HEK293 (cell line): ENCODE measurements around the gene PBRM1.
A peak's percentile ranks its signal among the peaks of the same experiment; 100 is the strongest.

Experiments used
- CTCF ChIA-PET: fragments of 350-600 bp; formaldehyde crosslinking; extraction: SDS; loops from one replicate; lab custom pipeline; 2021; ENCODE audit warnings: antibody characterized with exemption; lab: Yijun Ruan, JAX
- POLR2A ChIA-PET: fragments of 300-600 bp; formaldehyde crosslinking; extraction: SDS; loops from one replicate; lab custom pipeline; 2020; ENCODE audit warnings: antibody characterized with exemption, inconsistent platforms; lab: Yijun Ruan, JAX
- H3K27ac ChIP-seq: fragments of 200-500 bp; sonication (Bioruptor generic); 2 replicates; pipeline ENCODE4 v1.5.1; 2014; ENCODE audit warnings: low read depth, low read length, control low read depth, inconsistent platforms; ENCODE audit errors: extremely low read depth
- H3K36me3 ChIP-seq, 2 experiments: fragments of 200-500 bp in 1 of 2; sonication (Bioruptor generic) in 1 of 2; 1 replicate in 1 of 2; 2 replicates in 1 of 2; pipeline ENCODE4 v1.5.1; 2014 to 2017; ENCODE audit warnings: inconsistent platforms in 2 of 2, low read length in 2 of 2; ENCODE audit not compliant: control insufficient read depth in 2 of 2, insufficient read depth in 1 of 2
- H3K4me1 ChIP-seq: fragments of 200-500 bp; sonication (Bioruptor generic); 2 replicates; pipeline ENCODE4 v1.5.1; 2014; ENCODE audit warnings: mild to moderate bottlenecking, low read length, inconsistent platforms; ENCODE audit not compliant: control insufficient read depth, insufficient read depth
- H3K4me3 ChIP-seq: 2 replicates; pipeline ENCODE4 v1.5.1; 2011; ENCODE audit warnings: low read depth, mild to moderate bottlenecking, control low read depth, low read length, moderate library complexity
- H3K9me3 ChIP-seq: fragments of 200-500 bp; sonication (Bioruptor generic); 2 replicates; pipeline ENCODE4 v1.5.1; 2014; ENCODE audit warnings: low read depth, low read length, inconsistent platforms; ENCODE audit not compliant: control insufficient read depth, insufficient read depth
- HOXC10 ChIP-seq: sonication (generic); formaldehyde crosslinking; IDR thresholded peaks from 2 replicates; pipeline ENCODE4 v1.8.1; 2023; ENCODE audit warnings: mild to moderate bottlenecking, missing genetic modification reagents
- KLF7 ChIP-seq: fragments of 450-650 bp; formaldehyde crosslinking; IDR thresholded peaks from 2 replicates; pipeline ENCODE4 v1.5.1; 2016; ENCODE audit warnings: missing biosample characterization, missing genetic modification characterization, borderline replicate concordance
- MEIS1 ChIP-seq: sonication (generic); formaldehyde crosslinking; IDR thresholded peaks from 2 replicates; pipeline ENCODE4 v1.8.1; 2022; ENCODE audit warnings: missing genetic modification reagents, mild to moderate bottlenecking, borderline replicate concordance
- ZBTB49 ChIP-seq: fragments of 450-650 bp; formaldehyde crosslinking; IDR thresholded peaks from 2 replicates; pipeline ENCODE4 v1.5.1; 2016; ENCODE audit warnings: missing biosample characterization, missing genetic modification characterization, low read depth
- ZBTB7A ChIP-seq: fragments of 450-650 bp; formaldehyde crosslinking; IDR thresholded peaks from 2 replicates; pipeline ENCODE4 v1.5.1; 2016; ENCODE audit warnings: low read depth, missing biosample characterization, missing genetic modification characterization
- ZBTB8A ChIP-seq: fragments of 450-650 bp; formaldehyde crosslinking; IDR thresholded peaks from 2 replicates; pipeline ENCODE4 v1.5.1; 2016; ENCODE audit warnings: missing biosample characterization, missing genetic modification characterization
- ZNF10 ChIP-seq: fragments of 450-650 bp; formaldehyde crosslinking; IDR thresholded peaks from 2 replicates; pipeline ENCODE4 v1.5.1; 2017; ENCODE audit warnings: missing biosample characterization, missing genetic modification characterization
- ZNF148 ChIP-seq: fragments of 450-650 bp; formaldehyde crosslinking; IDR thresholded peaks from 2 replicates; pipeline ENCODE4 v1.5.0; 2017; ENCODE audit warnings: missing biosample characterization, missing genetic modification characterization, borderline replicate concordance
- ZNF280D ChIP-seq: fragments of 450-650 bp; formaldehyde crosslinking; IDR thresholded peaks from 2 replicates; pipeline ENCODE4 v1.5.1; 2016; ENCODE audit warnings: missing biosample characterization, missing genetic modification characterization
- ZNF302 ChIP-seq: fragments of 450-650 bp; formaldehyde crosslinking; IDR thresholded peaks from 2 replicates; pipeline ENCODE4 v1.5.1; 2016; ENCODE audit warnings: missing biosample characterization, missing genetic modification characterization, low read depth
- ZNF311 ChIP-seq: fragments of 450-650 bp; formaldehyde crosslinking; IDR thresholded peaks from 2 replicates; pipeline ENCODE4 v1.5.1; 2017; ENCODE audit warnings: missing biosample characterization, missing genetic modification characterization, borderline replicate concordance
- ZNF354C ChIP-seq: fragments of 450-650 bp; formaldehyde crosslinking; IDR thresholded peaks from 2 replicates; pipeline ENCODE4 v1.5.1; 2016; ENCODE audit warnings: missing biosample characterization, missing genetic modification characterization, low read depth, borderline replicate concordance
- ZNF366 ChIP-seq: fragments of 450-650 bp; formaldehyde crosslinking; conservative IDR thresholded peaks from 2 replicates; pipeline ENCODE4 v1.5.1; 2016; ENCODE audit warnings: missing biosample characterization, missing genetic modification characterization
- ZNF585B ChIP-seq: fragments of 450-650 bp; formaldehyde crosslinking; IDR thresholded peaks from 2 replicates; pipeline ENCODE4 v1.5.1; 2016; ENCODE audit warnings: missing biosample characterization, missing genetic modification characterization
- ZNF623 ChIP-seq: fragments of 450-650 bp; formaldehyde crosslinking; IDR thresholded peaks from 2 replicates; pipeline ENCODE4 v1.5.1; 2016; ENCODE audit warnings: missing biosample characterization, missing genetic modification characterization
- ZNF654 ChIP-seq: fragments of 450-650 bp; formaldehyde crosslinking; IDR thresholded peaks from 2 replicates; pipeline ENCODE4 v1.5.1; 2016; ENCODE audit warnings: low read depth, missing biosample characterization, missing genetic modification characterization
- ZNF658 ChIP-seq: fragments of 450-650 bp; formaldehyde crosslinking; IDR thresholded peaks from 2 replicates; pipeline ENCODE4; 2016; ENCODE audit warnings: missing biosample characterization, missing genetic modification characterization

Gene PBRM1

GRCh38 chr3:52503788-52504424 is 181.8 kb downstream of the PBRM1 start (continued):
- TF ChIP-seq ZNF585B (tag by site-specific recombination), result no peak

GRCh38 chr3:52502808-52503350 is 182.8 kb downstream of the PBRM1 start:
- Histone ChIP-seq H3K4me3 (no peak overlapping the region), H3K9me3 (no peaks in the 10 kb centered on the region), H3K27ac (no peak overlapping the region), H3K36me3 (no peaks in the 10 kb centered on the region), H3K4me1 (no peaks in the 10 kb centered on the region)
- POLR2A ChIA-PET, result no interaction called here
- no peak for TF ChIP-seq ZBTB7A (tag by site-specific recombination)
- TF ChIP-seq KLF7 (tag by site-specific recombination), result no peak
- no peak for TF ChIP-seq MEIS1
- TF ChIP-seq ZNF10 (tag by site-specific recombination), result no peak
- no peak for TF ChIP-seq ZBTB8A (tag by site-specific recombination)
- TF ChIP-seq ZNF280D (tag by site-specific recombination), result no peak
- TF ChIP-seq ZNF354C (tag by site-specific recombination), result no peak
- TF ChIP-seq ZNF654 (tag by site-specific recombination), result no peak
- no peak for TF ChIP-seq ZNF658 (tag by site-specific recombination)
- no peak for TF ChIP-seq ZNF311 (tag by site-specific recombination)
- no peak for TF ChIP-seq ZNF366 (tag by site-specific recombination)
- no peak for TF ChIP-seq ZNF302 (tag by site-specific recombination)
- TF ChIP-seq ZNF148 (tag by site-specific recombination), result no peak
- TF ChIP-seq HOXC10 (CRISPR knock-in tag), result no peak
- CTCF ChIA-PET, result no interaction called here

GRCh38 chr3:52502001-52502400 is 183.7 kb downstream of the PBRM1 start:
- CTCF ChIA-PET, result interaction anchor here (0.5 to 0.6 kb wide), 2 partner anchors 11 to 13 kb away, joined by 3 read pairs; no protein-coding TSS in a partner anchor
- no peak overlapping the region for H3K27ac ChIP-seq

More at GRCh38 chr3:52502001-52502400, 183.7 kb downstream of the PBRM1 start:
- POLR2A ChIA-PET, result no interaction called here
- H3K36me3 ChIP-seq, result no peaks in the 10 kb centered on the region
- H3K4me3 ChIP-seq, result no peak overlapping the region
- TF ChIP-seq ZNF623 (tag by site-specific recombination) (0 out of 2 replicates have a peak, but pooled peaks have one; percentile 30), ZBTB49 (tag by site-specific recombination) (no peak)
- no peaks in the 10 kb centered on the region for H3K4me1 ChIP-seq
- H3K9me3 ChIP-seq, result no peaks in the 10 kb centered on the region
